Upper lobe of right lung (tissue), 1 donor: ENCODE measurements around the gene OVCH1. TPM values are rescaled to one million over a fixed set of nuclear protein-coding genes. Genes with fewer than 3 reads are reported as not detected.

Experiments
- ATAC-seq: fragments of 200-7000 bp; cut with Tn5 transposase; one replicate; pipeline ENCODE4 v1.9.1; 2020; ENCODE audit warnings: mild to moderate bottlenecking, moderate library complexity
- DNase-seq: peaks from one replicate; pipeline ENCODE4 v3.0.0-alpha.2; 2020
- H3K27ac ChIP-seq: fragments of 200-600 bp; one replicate; pipeline ENCODE4 v1.8.0; 2022
- H3K27me3 ChIP-seq: fragments of 200-600 bp; one replicate; pipeline ENCODE4 v1.8.0; 2022; ENCODE audit warnings: mild to moderate bottlenecking
- H3K36me3 ChIP-seq: fragments of 200-600 bp; one replicate; pipeline ENCODE4 v1.8.0; 2022
- H3K4me1 ChIP-seq: fragments of 200-600 bp; one replicate; pipeline ENCODE4 v1.8.0; 2022
- H3K4me3 ChIP-seq: fragments of 200-600 bp; one replicate; pipeline ENCODE4 v1.8.0; 2022; ENCODE audit warnings: mild to moderate bottlenecking
- H3K9me3 ChIP-seq: fragments of 200-600 bp; one replicate; pipeline ENCODE4 v1.8.0; 2022
- CTCF ChIP-seq: fragments of 200-600 bp; IDR thresholded peaks from one replicate; pipeline ENCODE4 v1.8.0; 2022; ENCODE audit warnings: antibody characterized with exemption
- intact Hi-C: fragments of 100-400 bp; cut with DNase I; formaldehyde crosslinking; loops from one replicate; pipeline ENCODE4 v1.11.0; 2022
- total RNA-seq: library from RNA; stranded (reverse); fragmentation: NEBNext Ultra II Directional; extraction: Animal tissue kit (Norgen Biotek cat#: 25700); gene quantifications from one replicate; pipeline ENCODE4 v1.2.1, GENCODE V29; 2021
- donor health status: DM: no; HTN: yes; CAD: no; lungs with severe emphysema.

Gene OVCH1
- total RNA-seq, 1 donor from 2014 or later = 2.0 TPM

- intact Hi-C loops = no loop called here
- no peak overlapping the region for H3K4me3 ChIP-seq
- TF ChIP-seq CTCF = no peak
- H3K27me3 ChIP-seq = no peaks in the 10 kb centered on the region
- ATAC-seq (no peak), DNase-seq (no peak)
- H3K27ac ChIP-seq = peak overlapping the region; percentile 25
- H3K4me1 ChIP-seq = no peaks in the 10 kb centered on the region
- no peaks in the 10 kb centered on the region for H3K36me3 ChIP-seq
- H3K9me3 ChIP-seq = no peaks in the 10 kb centered on the region
Measured at GRCh38 chr12:29425722-29426121, 71.8 kb downstream of the OVCH1 start.

- intact Hi-C loops = no loop called here
- Histone ChIP-seq H3K36me3 (no peaks in the 10 kb centered on the region), H3K9me3 (no peaks in the 10 kb centered on the region), H3K4me1 (no peaks in the 10 kb centered on the region), H3K27ac (no peak overlapping the region), H3K27me3 (no peaks in the 10 kb centered on the region), H3K4me3 (no peak overlapping the region)
- TF ChIP-seq CTCF = no peak
- DNase-seq = no peak
- no peak for ATAC-seq
Measured at GRCh38 chr12:29416748-29417147, 80.7 kb downstream of the OVCH1 start.

DNA sequence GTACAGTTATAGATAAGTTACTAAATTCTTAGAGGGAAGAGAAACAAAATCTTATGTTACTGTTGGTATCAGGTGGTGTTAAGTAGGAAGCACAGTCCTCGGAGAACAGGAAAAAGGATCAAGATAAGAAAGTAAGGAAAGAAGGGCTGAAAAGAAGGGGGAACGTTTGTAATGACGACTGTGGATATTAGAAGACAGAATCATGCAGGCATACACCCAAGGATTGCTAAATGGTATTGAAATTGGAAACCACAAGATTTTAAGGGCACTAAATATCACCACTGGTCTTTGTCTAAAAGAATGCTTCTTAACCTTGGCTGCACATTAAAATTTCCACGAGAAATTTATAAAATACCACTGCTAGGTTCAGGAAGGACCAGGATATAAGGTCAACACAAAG lies 82.4 kb downstream of the OVCH1 start:
- no peaks in the 10 kb centered on the region for H3K27me3 ChIP-seq
- H3K36me3 ChIP-seq = no peaks in the 10 kb centered on the region
- ATAC-seq (no peak), DNase-seq (no peak)
- no peak for TF ChIP-seq CTCF
- intact Hi-C loops = no loop called here
- no peaks in the 10 kb centered on the region for H3K4me1 ChIP-seq
- H3K4me3 ChIP-seq = no peak overlapping the region
- H3K27ac ChIP-seq = no peak overlapping the region
- no peaks in the 10 kb centered on the region for H3K9me3 ChIP-seq

DNA sequence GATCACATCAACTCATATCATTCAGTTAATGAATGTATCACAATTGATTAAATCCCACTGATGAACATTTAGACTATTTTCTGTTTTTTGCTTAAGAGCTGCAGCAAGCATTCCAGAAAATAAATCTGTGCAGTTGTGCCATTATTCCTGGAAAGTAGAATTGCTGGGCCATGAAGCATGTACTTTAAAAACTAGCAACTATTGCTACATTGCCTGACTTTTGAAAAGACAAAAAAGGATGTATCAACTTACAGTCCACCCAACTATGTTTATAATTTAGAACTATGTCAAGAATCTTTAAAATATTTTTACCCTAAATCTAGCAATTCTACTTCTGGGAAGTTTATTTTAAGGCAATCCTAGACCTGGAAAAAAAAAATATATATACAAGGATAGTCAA lies 83.1 kb downstream of the OVCH1 start:
- Histone ChIP-seq H3K4me3 (no peak overlapping the region), H3K36me3 (no peaks in the 10 kb centered on the region), H3K9me3 (no peaks in the 10 kb centered on the region), H3K4me1 (no peaks in the 10 kb centered on the region), H3K27me3 (no peaks in the 10 kb centered on the region), H3K27ac (no peak overlapping the region)
- no peak for TF ChIP-seq CTCF
- no peak for ATAC-seq
- intact Hi-C loops = no loop called here
- no peak for DNase-seq

DNA sequence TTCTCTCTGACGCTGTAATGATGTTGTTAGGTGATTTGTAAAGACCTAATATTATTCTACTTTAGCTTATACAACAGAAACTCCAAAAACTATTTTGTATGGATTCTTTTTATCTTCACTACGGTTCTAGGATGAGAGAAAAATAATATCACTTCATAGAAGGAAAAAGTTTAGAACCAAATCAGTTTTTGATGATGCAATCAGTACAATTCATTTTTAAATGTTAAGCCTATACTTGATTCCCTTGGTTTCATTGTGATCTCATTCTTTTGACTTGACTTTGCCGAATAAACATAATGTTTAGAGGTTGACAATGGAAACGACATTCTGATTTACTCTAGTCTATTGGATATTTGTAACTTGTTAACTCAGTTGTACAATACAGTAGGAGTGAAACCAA lies 91.9 kb downstream of the OVCH1 start:
- intact Hi-C loops = no loop called here
- H3K27me3 ChIP-seq = no peaks in the 10 kb centered on the region
- H3K4me3 ChIP-seq = no peak overlapping the region

More for the DNA sequence above, 91.9 kb downstream of the OVCH1 start:
- TF ChIP-seq CTCF = no peak
- no peak overlapping the region for H3K27ac ChIP-seq
- H3K4me1 ChIP-seq = no peaks in the 10 kb centered on the region
- ATAC-seq (no peak), DNase-seq (no peak)
- H3K36me3 ChIP-seq = no peaks in the 10 kb centered on the region
- no peaks in the 10 kb centered on the region for H3K9me3 ChIP-seq
